Activated T-cell treated with anti-CD3 and anti-CD28 coated beads, Interleukin-2, amount 50 U/mL, for 72 hours (primary cell): ENCODE measurements around the gene CFAP210. TPM values are rescaled to one million over a fixed set of nuclear protein-coding genes. Genes with fewer than 3 reads are reported as not detected.
"Not testable (repeated sequence)": the region's sequence is repeated elsewhere in the genome, so short reads cannot be mapped to it uniquely, and the experiment has no call there.

Experiments
- ATAC-seq, 2 donors: fragments of 150-1000 bp; cut with Tn5 transposase; replicated peaks in 1 of 2; 2 replicates each; pipeline ENCODE4 v1.10.0; 2021; ENCODE audit warnings: moderate library complexity in 2 of 2, mild to moderate bottlenecking in 1 of 2
- DNase-seq, 2 donors: peaks; one replicate each; pipeline ENCODE4 v3.0.0; 2021 to 2022; ENCODE audit warnings: mixed read lengths in 1 of 2
- H3K27ac Mint-ChIP-seq: one replicate; pipeline ENCODE4 v1.8.0; 2022; ENCODE audit warnings: mild to moderate bottlenecking, moderate library complexity, mixed read lengths
- H3K27me3 Mint-ChIP-seq: one replicate; pipeline ENCODE4 v1.8.0; 2022; ENCODE audit warnings: low read depth, mixed read lengths
- H3K36me3 Mint-ChIP-seq, 2 donors: one replicate each; pipeline ENCODE4 v1.8.0; 2022; ENCODE audit warnings: mixed read lengths in 2 of 2, mild to moderate bottlenecking in 1 of 2; ENCODE audit not compliant: insufficient read depth in 2 of 2
- H3K4me1 Mint-ChIP-seq: one replicate; pipeline ENCODE4 v1.8.0; 2022; ENCODE audit warnings: low read depth, mixed read lengths
- H3K4me3 Mint-ChIP-seq, 2 donors: one replicate each; pipeline ENCODE4 v1.8.0; 2022; ENCODE audit warnings: mild to moderate bottlenecking in 2 of 2, mixed read lengths in 2 of 2, moderate library complexity in 2 of 2
- H3K9me3 Mint-ChIP-seq, 2 donors: one replicate each; pipeline ENCODE4 v1.8.0; 2022; ENCODE audit warnings: mixed read lengths in 2 of 2
- total RNA-seq, 2 donors: library from RNA; stranded (reverse); gene quantifications; one replicate each; pipeline ENCODE4 v1.2.3, GENCODE V29; 2022

The CFAP210 gene
- total RNA-seq, 2 donors from 2014 or later, result 0.22 TPM; not detected in 1

- ATAC-seq (peak in 1 of 2 donors; percentile 70), DNase-seq (no peak)
- no peaks in the 10 kb centered on the region for H3K27me3 Mint-ChIP-seq
- H3K9me3 Mint-ChIP-seq, result no peaks in the 10 kb centered on the region
- no peak overlapping the region for H3K4me3 Mint-ChIP-seq
- no peak overlapping the region for H3K27ac Mint-ChIP-seq
- H3K4me1 Mint-ChIP-seq, result peaks cover 20% of the 10 kb centered on the region
- H3K36me3 Mint-ChIP-seq, result peaks cover 6 to 28% of the 10 kb centered on the region in 2 donors
Measured at GRCh38 chr2:169623235-169623634, 71.0 kb downstream of the CFAP210 start.

GRCh38 chr2:169620509-169620908 lies 73.7 kb downstream of the CFAP210 start:
- H3K9me3 Mint-ChIP-seq, result peaks cover 1 to 3% of the 10 kb centered on the region in 2 donors
- H3K27me3 Mint-ChIP-seq, result no peaks in the 10 kb centered on the region
- peak overlapping the region; percentile 66 for H3K27ac Mint-ChIP-seq
- H3K4me1 Mint-ChIP-seq, result peaks cover 20% of the 10 kb centered on the region
- ATAC-seq, result no peak
- no peak overlapping the region for H3K4me3 Mint-ChIP-seq
- DNase-seq, result no peak
- H3K36me3 Mint-ChIP-seq, result peaks cover 22 to 44% of the 10 kb centered on the region in 2 donors

GRCh38 chr2:169619946-169620345 lies 74.3 kb downstream of the CFAP210 start:
- no peak for ATAC-seq
- Mint-ChIP-seq H3K36me3 (peaks cover 26 to 49% of the 10 kb centered on the region in 2 donors), H3K27me3 (no peaks in the 10 kb centered on the region), H3K4me1 (peaks cover 20% of the 10 kb centered on the region), H3K27ac (peak overlapping the region; percentile 66), H3K4me3 (no peak overlapping the region), H3K9me3 (peaks cover 1 to 3% of the 10 kb centered on the region in 2 donors)
- DNase-seq, result no peak

- not testable (repeated sequence) for H3K27ac Mint-ChIP-seq, ATAC-seq, H3K27me3 Mint-ChIP-seq, H3K9me3 Mint-ChIP-seq, H3K4me3 Mint-ChIP-seq, H3K4me1 Mint-ChIP-seq, DNase-seq
- H3K36me3 Mint-ChIP-seq, result peaks cover 24 to 60% of the 10 kb centered on the region in 2 donors
Measured at GRCh38 chr2:169615982-169616381, 78.2 kb downstream of the CFAP210 start.

- Mint-ChIP-seq H3K27ac (no peak overlapping the region), H3K4me1 (no peaks in the 10 kb centered on the region), H3K36me3 (peaks cover 28 to 66% of the 10 kb centered on the region in 2 donors), H3K4me3 (no peak overlapping the region), H3K27me3 (no peaks in the 10 kb centered on the region), H3K9me3 (peaks cover 1 to 3% of the 10 kb centered on the region in 2 donors)
- ATAC-seq (no peak), DNase-seq (no peak)
Measured at GRCh38 chr2:169613876-169614275, 80.3 kb downstream of the CFAP210 start.

- Mint-ChIP-seq H3K4me3 (no peak overlapping the region), H3K36me3 (peaks cover 4 to 47% of the 10 kb centered on the region in 2 donors), H3K27ac (no peak overlapping the region), H3K27me3 (no peaks in the 10 kb centered on the region), H3K4me1 (no peaks in the 10 kb centered on the region), H3K9me3 (no peaks in the 10 kb centered on the region)
- no peak for ATAC-seq
- no peak for DNase-seq
Measured at GRCh38 chr2:169609264-169609663, 84.9 kb downstream of the CFAP210 start.

GRCh38 chr2:169599568-169599967 lies 94.6 kb downstream of the CFAP210 start:
- Mint-ChIP-seq H3K4me1 (peaks cover 30% of the 10 kb centered on the region), H3K9me3 (no peaks in the 10 kb centered on the region), H3K27me3 (no peaks in the 10 kb centered on the region), H3K4me3 (no peak overlapping the region), H3K27ac (no peak overlapping the region), H3K36me3 (peaks cover 2 to 9% of the 10 kb centered on the region in 2 donors)
- DNase-seq (no peak), ATAC-seq (no peak)

GRCh38 chr2:169598982-169599381 lies 95.2 kb downstream of the CFAP210 start:
- Mint-ChIP-seq H3K36me3 (peaks cover 2 to 9% of the 10 kb centered on the region in 2 donors), H3K27ac (no peak overlapping the region), H3K27me3 (no peaks in the 10 kb centered on the region), H3K9me3 (no peaks in the 10 kb centered on the region), H3K4me3 (no peak overlapping the region), H3K4me1 (peaks cover 30% of the 10 kb centered on the region)
- DNase-seq (no peak), ATAC-seq (no peak)

- H3K4me3 Mint-ChIP-seq, ATAC-seq, H3K36me3 Mint-ChIP-seq, H3K9me3 Mint-ChIP-seq, H3K27ac Mint-ChIP-seq, DNase-seq, H3K27me3 Mint-ChIP-seq: not testable (repeated sequence)
- peaks cover 34% of the 10 kb centered on the region for H3K4me1 Mint-ChIP-seq
Measured at GRCh38 chr2:169596546-169596945, 97.7 kb downstream of the CFAP210 start.

Other genes starting within 250 kb of the CFAP210 start
- 1 to 10 TPM; 2.2 to 3.5 TPM for gene BBS5, start 214.9 kb downstream of the CFAP210 start, total RNA-seq
- under 1 TPM; 0.09 to 0.34 TPM for gene KLHL41, start 184.7 kb downstream of the CFAP210 start, total RNA-seq
- gene FASTKD1, start 120.5 kb downstream of the CFAP210 start, total RNA-seq, result 10 to 100 TPM; 40.4 to 46.3 TPM
- gene PPIG, start 110.1 kb downstream of the CFAP210 start, total RNA-seq, result 10 to 100 TPM; 67.4 to 80.0 TPM
- gene PHOSPHO2, start 64 bp upstream of the CFAP210 start, total RNA-seq, result 1 to 10 TPM; 3.4 to 4.4 TPM
- 1 to 10 TPM; 8.0 to 9.4 TPM for gene KLHL23, start 39.4 kb upstream of the CFAP210 start, total RNA-seq
- 10 to 100 TPM; 65.9 to 75.0 TPM for gene SSB, start 104.5 kb upstream of the CFAP210 start, total RNA-seq
- 100 to 1,000 TPM in 1 of 2 donors, 10 to 100 TPM in 1; 84.0 to 110 TPM for gene METTL5, start 130.5 kb upstream of the CFAP210 start, total RNA-seq
- 10 to 100 TPM; 21.0 to 23.6 TPM for gene UBR3, start 133.0 kb upstream of the CFAP210 start, total RNA-seq